Measurements from ENCODE around the gene GARRE1.
A peak's percentile ranks its signal among the peaks of the same experiment; 100 is the strongest.
"Not testable (repeated sequence)": the region's sequence is repeated elsewhere in the genome, so short reads cannot be mapped to it uniquely, and the experiment has no call there.

Gene GARRE1, protein sequence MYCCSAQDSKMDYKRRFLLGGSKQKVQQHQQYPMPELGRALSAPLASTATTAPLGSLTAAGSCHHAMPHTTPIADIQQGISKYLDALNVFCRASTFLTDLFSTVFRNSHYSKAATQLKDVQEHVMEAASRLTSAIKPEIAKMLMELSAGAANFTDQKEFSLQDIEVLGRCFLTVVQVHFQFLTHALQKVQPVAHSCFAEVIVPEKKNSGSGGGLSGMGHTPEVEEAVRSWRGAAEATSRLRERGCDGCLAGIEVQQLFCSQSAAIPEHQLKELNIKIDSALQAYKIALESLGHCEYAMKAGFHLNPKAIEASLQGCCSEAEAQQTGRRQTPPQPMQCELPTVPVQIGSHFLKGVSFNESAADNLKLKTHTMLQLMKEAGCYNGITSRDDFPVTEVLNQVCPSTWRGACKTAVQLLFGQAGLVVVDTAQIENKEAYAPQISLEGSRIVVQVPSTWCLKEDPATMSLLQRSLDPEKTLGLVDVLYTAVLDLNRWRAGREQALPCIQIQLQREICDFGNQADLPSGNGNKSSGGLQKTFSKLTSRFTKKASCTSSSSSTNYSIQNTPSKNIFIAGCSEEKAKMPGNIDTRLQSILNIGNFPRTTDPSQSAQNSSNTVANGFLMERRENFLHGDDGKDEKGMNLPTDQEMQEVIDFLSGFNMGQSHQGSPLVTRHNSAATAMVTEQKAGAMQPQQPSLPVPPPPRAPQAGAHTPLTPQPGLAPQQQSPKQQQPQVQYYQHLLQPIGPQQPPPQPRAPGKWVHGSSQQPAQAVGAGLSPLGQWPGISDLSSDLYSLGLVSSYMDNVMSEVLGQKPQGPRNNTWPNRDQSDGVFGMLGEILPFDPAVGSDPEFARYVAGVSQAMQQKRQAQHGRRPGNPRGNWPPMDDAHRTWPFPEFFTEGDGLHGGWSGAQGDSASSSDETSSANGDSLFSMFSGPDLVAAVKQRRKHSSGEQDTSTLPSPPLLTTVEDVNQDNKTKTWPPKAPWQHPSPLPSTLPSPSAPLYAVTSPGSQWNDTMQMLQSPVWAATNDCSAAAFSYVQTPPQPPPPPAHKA (N-terminal part only)

GRCh38 chr19:34254046-34254697, at the start of gene GARRE1:
Gene GARRE1 (plus strand): TSS chr19:34254554. CDS start chr19:34300474, 45,920 bp downstream.
- peak; percentile 72 for DNase-seq (ENCODE audit: low read depth, low spot score)

- DNase-seq (ENCODE audit: low read depth, low spot score), result not testable (repeated sequence)
Measured at GRCh38 chr19:34205324-34205723, 49.0 kb upstream of the GARRE1 start.

GRCh38 chr19:34208291-34208884, 46.0 kb upstream of the GARRE1 start:
- no peak for DNase-seq (ENCODE audit: low read depth, low spot score)

GRCh38 chr19:34209726-34210125, 44.6 kb upstream of the GARRE1 start:
- no peak for DNase-seq (ENCODE audit: low read depth, low spot score)

GRCh38 chr19:34213283-34213682, 41.1 kb upstream of the GARRE1 start:
- DNase-seq (ENCODE audit: low read depth, low spot score), result no peak

GRCh38 chr19:34214040-34214439, 40.3 kb upstream of the GARRE1 start:
- no peak for DNase-seq (ENCODE audit: low read depth, low spot score)

DNA sequence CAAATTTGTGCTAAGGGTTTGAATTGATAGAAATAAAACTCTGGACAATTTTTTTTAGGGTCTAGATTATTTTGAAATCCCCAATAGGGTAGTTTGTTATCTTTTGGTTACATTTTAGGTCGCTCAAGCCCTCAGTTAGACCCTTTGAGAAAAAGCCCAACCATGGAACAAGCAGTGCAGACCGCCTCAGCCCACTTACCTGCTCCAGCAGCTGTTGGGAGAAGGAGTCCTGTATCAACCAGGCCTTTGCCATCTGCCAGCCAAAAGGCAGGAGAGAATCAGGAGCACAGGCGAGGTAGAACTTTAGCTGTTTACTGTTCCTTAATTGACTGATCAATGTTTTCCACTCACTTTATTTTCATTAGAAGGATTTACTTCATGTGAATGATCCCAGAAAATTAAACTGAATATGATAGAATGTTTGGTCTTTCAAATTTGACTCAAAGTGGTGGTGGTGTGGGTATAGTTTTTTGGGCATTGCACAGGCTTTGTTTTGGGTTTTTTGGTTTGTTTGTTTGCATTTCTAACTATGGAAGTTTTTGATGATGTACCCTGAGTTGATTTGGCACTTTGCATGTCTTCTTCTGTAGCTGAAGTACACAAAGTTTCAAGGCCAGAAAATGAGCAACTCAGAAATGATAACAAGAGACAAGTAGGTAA, 39.2 kb upstream of the GARRE1 start:
- DNase-seq (ENCODE audit: low read depth, low spot score), result no peak

DNA sequence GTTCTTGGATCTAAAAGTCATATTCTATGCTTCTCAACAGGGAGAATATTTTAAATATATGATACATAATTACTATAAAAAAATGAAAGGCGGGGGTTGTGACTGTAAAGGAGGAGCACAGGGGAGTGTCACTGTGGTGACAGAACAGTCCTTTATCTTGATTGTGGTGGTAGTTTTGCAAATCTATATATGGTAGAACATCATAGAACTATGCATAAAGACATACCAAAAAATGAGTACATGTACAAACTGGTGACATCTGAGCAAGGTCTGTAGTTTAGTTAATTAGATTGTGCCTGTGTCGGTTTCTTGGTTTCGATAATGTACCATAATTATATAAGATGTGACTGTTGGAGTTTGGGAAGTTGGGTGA, 38.7 kb upstream of the GARRE1 start:
- DNase-seq (ENCODE audit: low read depth, low spot score), result no peak

GRCh38 chr19:34216745-34217219, 37.6 kb upstream of the GARRE1 start:
- not testable (repeated sequence) for DNase-seq (ENCODE audit: low read depth, low spot score)

DNA sequence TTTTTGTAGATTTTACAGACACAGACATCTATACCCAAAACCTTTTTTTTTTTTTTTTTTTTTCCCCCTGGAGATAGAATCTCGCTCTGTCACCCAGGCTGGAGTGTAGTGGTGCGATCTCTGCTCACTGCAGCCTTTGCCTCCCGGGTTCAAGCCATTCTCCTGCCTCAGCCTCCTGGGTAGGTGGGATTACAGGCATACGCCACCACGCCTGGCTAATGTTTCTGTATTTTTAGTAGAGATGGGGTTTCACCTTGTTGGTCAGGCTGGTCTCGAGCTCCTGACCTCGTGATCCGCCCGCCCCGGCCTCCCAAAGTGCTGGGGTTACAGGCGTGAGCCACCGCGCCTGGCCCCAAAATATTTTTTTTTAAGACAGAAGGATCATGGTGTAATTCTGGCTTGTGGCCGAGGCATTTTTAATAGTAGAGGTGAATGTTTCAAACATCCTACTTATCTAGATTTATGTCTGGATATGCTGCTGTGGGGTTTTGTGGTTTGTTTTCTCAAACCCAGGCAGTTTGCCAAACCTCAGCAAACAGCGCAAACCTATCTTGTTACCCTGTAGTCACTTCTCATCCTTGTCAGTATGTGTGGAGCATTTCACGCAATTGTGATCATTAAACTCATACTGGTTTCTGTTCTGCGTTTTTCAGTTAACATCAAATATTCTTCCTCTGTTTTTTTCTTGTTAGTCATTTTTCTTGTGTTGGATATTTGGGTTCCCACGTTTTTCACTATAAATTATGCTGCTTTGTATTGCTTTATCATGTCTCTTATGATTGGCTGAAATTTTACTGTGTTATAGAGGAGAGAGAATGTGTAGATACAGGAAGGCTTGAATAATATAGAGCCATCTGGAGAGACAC, 36.2 kb upstream of the GARRE1 start:
- peak; percentile 26 for DNase-seq (ENCODE audit: low read depth, low spot score)

- DNase-seq (ENCODE audit: low read depth, low spot score), result no peak
Measured at GRCh38 chr19:34218818-34219164, 35.6 kb upstream of the GARRE1 start.

DNA sequence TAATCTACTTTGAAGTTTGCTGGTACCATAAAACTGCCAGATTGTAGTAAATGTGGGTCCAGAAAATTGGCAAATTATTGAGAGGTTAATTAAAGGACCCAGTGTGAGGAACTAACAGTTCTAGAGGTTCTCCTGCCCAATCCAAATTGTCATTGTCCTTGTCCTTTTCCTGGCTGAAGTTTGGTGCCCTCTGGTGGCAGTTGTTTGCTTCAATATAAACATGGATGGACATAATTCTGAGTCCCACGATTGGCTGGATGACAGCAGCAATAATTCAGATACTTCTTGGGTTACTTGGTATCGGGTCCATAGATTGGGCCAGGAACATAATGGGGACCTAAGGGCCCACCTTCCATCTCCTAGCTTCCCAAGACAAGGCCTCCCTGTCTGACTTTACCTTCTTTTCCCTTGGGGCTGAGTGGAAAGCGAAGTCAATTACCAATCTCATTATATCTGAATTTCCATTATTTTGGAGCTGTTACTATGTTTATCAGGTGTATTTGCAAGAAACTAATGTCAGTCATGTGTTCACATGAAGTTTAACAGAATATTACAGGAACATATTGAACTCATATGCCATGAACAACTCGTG, 33.8 kb upstream of the GARRE1 start:
- DNase-seq (ENCODE audit: low read depth, low spot score), result peak; percentile 52

- DNase-seq (ENCODE audit: low read depth, low spot score), result no peak
Measured at GRCh38 chr19:34222386-34222785, 32.0 kb upstream of the GARRE1 start.

DNA sequence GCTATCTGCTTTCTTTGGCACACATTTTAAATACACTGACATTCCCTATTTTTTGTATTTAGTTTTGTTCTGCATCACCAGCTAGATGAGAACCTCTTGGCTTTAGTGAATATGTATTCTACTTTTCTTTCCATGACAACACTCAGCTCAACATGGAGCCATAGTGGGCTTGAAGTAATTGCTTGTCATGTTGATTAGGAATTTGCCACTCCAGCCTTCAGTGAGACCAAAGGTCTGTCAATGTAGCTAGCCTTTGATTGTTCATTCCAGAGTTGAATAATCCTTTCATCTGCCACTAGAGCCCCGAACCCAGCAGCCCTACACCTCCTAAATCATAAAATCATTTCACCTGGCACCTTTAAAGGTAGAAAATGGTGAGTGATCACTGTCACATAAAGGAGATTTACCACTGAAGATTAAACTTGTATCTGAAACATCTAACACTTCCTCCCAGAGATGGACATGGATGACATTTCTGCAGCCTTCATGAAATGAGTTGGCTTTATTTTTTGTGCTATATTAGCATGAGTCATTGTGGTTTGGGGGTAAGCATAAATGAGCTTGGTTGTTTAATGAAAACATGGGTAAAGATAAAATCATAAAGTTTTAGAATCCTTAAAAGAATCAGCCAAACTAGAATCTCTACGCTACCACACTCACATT, 29.2 kb upstream of the GARRE1 start:
- DNase-seq (ENCODE audit: low read depth, low spot score), result no peak

- no peak for DNase-seq (ENCODE audit: low read depth, low spot score)
Measured at GRCh38 chr19:34225659-34226015, 28.7 kb upstream of the GARRE1 start.

- DNase-seq (ENCODE audit: low read depth, low spot score), result no peak
Measured at GRCh38 chr19:34226036-34226435, 28.3 kb upstream of the GARRE1 start.

GRCh38 chr19:34228347-34228746, 26.0 kb upstream of the GARRE1 start:
- no peak for DNase-seq (ENCODE audit: low read depth, low spot score)

DNA sequence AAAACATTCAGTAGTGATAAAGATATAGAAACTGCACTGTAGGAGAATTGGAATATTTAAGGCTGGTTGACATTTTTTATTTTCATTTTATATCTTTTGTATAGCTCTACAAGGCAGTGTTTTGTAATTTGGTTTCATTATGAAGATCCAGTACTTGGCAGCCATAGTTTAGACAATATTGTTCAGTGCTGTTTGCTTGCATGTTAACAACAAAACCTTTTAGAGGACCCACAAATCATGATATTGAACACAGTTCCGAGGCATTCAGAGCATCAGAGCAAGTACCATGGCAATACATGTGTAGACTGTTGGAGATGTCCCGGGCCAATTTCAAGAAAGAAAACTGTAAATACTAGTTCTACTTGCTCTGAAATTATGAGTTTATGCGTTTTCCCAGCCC, 25.6 kb upstream of the GARRE1 start:
- DNase-seq (ENCODE audit: low read depth, low spot score), result no peak

DNA sequence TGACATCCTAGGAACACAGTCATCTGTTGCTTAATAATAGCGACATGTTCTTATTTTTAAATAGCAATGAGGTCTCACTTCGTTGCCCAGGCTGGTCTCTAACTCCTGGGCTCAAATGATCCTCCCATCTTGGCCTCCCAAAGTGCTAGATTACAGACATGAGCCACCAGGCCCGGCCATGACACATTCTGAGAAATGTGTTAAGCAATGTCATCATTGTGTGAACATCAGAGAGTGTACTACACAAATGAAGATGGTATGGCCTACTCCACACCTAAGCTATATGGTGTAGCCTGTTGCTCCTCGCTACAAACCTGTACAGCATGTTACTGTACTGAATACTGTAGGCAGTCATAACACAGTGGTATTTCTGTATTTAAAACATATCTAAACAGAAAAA, 24.6 kb upstream of the GARRE1 start:
- no peak for DNase-seq (ENCODE audit: low read depth, low spot score)

Data from activated CD4-positive, CD25-positive, alpha-beta regulatory T cell treated with anti-CD3 and anti-CD28 coated beads, Interleukin-2, amount 50 U/mL, for 16 hours (primary cell).